Testis (tissue), 2 donors: ENCODE results near the gene KAT6B.

Source experiments
- POLR2A ChIP-seq: fragments of 450-650 bp; IDR thresholded peaks from one replicate; pipeline ENCODE4 v1.6.1; 2017; ENCODE audit warnings: antibody characterized with exemption, mild to moderate bottlenecking, moderate library complexity
- TF ChIP-seq, protein P1 (sequence below), 3 experiments: fragments of 450-650 bp in 2 of 3; fragments of 200-600 bp in 1 of 3; sonication (generic) in 1 of 3; IDR thresholded peaks; one replicate each; pipeline ENCODE4 v1.5.1; 2016 to 2019; ENCODE audit warnings: antibody characterized with exemption in 3 of 3, mild to moderate bottlenecking in 2 of 3, moderate library complexity in 1 of 3

DNA sequence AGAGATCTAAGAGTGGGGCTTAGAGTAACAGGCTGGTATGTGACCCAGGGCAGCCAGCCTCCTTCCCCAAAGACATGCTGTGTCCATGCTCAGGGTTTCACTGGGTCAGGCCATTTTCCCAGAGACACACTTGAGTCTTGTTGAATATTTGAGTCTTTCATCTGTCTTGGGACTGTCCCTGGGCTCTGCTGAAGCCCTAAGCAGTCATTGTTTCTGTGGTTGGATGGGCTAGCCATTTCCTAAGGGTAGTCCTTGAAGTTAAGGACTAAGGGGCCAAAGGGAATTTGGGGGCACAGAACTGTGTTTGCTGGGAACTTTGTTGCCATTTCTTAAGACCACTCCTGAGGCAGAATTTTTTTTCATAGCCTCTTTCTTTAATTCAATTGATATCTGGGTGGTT is 186.6 kb downstream of the KAT6B start:
- TF ChIP-seq, protein P1, sequence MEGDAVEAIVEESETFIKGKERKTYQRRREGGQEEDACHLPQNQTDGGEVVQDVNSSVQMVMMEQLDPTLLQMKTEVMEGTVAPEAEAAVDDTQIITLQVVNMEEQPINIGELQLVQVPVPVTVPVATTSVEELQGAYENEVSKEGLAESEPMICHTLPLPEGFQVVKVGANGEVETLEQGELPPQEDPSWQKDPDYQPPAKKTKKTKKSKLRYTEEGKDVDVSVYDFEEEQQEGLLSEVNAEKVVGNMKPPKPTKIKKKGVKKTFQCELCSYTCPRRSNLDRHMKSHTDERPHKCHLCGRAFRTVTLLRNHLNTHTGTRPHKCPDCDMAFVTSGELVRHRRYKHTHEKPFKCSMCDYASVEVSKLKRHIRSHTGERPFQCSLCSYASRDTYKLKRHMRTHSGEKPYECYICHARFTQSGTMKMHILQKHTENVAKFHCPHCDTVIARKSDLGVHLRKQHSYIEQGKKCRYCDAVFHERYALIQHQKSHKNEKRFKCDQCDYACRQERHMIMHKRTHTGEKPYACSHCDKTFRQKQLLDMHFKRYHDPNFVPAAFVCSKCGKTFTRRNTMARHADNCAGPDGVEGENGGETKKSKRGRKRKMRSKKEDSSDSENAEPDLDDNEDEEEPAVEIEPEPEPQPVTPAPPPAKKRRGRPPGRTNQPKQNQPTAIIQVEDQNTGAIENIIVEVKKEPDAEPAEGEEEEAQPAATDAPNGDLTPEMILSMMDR (IDR thresholded peaks at IDR 0.05) = no peak
- no peak for TF ChIP-seq POLR2A
